ENCODE results near the gene VMP1. TPM values are rescaled to one million over a fixed set of nuclear protein-coding genes. Genes with fewer than 3 reads are reported as not detected.

The VMP1 gene
- total RNA-seq, 2 donors from 2014 or later, result 175 to 203 TPM

DNA sequence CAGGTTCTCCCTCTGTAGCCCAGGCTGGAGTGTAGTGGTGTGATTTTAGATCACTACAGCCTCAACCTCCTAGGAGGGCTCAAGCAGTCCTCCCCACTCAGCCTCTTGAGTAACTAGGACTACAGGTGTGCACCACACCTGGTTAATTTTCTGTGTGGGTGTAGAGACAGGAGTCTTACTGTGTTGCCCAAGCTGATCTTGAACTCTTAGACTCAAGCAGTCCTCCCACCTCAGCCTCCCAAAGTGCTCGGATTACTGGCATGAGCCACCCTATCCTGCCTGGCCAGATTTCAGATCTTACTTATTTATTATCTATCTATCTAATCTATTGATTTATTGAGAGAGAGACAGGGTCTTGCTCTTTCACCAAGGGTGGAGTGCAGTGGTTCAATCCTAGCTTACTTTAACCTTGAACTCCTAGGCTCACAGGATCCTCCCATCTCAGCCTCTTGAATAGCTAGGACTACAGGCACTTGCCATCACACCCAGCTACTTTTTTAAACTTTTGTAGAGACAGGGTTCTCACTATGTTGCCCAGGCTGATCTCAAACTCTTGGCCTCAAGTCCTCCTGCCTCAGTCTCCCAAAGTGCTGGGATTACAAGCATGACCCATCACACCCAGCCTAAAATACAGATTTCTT is 123.5 kb downstream of the VMP1 start:
- peaks cover 5% of the 10 kb centered on the region for H3K4me1 ChIP-seq (replicated peaks)
- DNase-seq (ENCODE audit: low spot score), result no peak
- H3K9me3 ChIP-seq, result no peaks in the 10 kb centered on the region
- H3K36me3 ChIP-seq, result no peaks in the 10 kb centered on the region
- TF ChIP-seq, protein P1, sequence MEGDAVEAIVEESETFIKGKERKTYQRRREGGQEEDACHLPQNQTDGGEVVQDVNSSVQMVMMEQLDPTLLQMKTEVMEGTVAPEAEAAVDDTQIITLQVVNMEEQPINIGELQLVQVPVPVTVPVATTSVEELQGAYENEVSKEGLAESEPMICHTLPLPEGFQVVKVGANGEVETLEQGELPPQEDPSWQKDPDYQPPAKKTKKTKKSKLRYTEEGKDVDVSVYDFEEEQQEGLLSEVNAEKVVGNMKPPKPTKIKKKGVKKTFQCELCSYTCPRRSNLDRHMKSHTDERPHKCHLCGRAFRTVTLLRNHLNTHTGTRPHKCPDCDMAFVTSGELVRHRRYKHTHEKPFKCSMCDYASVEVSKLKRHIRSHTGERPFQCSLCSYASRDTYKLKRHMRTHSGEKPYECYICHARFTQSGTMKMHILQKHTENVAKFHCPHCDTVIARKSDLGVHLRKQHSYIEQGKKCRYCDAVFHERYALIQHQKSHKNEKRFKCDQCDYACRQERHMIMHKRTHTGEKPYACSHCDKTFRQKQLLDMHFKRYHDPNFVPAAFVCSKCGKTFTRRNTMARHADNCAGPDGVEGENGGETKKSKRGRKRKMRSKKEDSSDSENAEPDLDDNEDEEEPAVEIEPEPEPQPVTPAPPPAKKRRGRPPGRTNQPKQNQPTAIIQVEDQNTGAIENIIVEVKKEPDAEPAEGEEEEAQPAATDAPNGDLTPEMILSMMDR (IDR thresholded peaks at IDR 0.05), result no peak
- TF ChIP-seq POLR2A (IDR thresholded peaks at IDR 0.05) (no peak), POLR2AphosphoS5 (IDR thresholded peaks at IDR 0.05) (no peak)
- no peak overlapping the region for H3K4me3 ChIP-seq
- intact Hi-C loops (cut with DNase I), result no loop called here
- WGBS, result 68% methylated on average over 1 of the region's 1 CpG
- H3K27ac ChIP-seq, result peak overlapping the region; percentile 74 to 77
- no peaks in the 10 kb centered on the region for H3K27me3 ChIP-seq (replicated peaks; ENCODE audit: insufficient read depth)

DNA sequence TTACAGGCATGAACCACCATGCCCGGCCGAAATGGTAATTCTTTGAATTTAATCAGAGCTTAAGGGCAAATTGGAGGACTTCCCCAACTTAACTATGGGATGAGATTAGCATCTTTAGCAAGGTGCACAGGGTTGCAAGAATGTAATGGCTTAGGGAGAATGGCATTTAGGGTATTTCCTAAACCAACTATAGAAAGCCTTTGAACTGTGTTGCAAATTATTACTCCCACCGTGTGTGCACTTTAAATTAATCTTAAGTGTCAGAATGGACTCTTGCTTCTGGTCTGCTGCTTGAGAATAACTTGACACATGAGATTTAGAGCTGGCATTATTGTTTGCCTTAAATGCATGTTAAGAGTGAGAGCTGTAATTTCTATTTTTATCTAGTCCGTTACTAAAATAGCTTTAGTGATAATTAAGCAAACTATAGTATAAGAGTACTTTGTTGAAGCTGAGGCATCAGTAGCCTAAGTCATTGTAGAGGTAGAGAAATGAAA is 125.5 kb downstream of the VMP1 start:
- no peaks in the 10 kb centered on the region for H3K9me3 ChIP-seq
- peaks cover 5% of the 10 kb centered on the region for H3K4me1 ChIP-seq (replicated peaks)
- intact Hi-C loops (cut with DNase I), result no loop called here
- 53% methylated on average over 4 of the region's 4 CpGs for WGBS
- no peak overlapping the region for H3K27ac ChIP-seq
- H3K4me3 ChIP-seq, result no peak overlapping the region
- TF ChIP-seq, protein P1 (IDR thresholded peaks at IDR 0.05), result no peak
- TF ChIP-seq POLR2A (IDR thresholded peaks at IDR 0.05) (no peak), POLR2AphosphoS5 (IDR thresholded peaks at IDR 0.05) (no peak)
- H3K27me3 ChIP-seq (replicated peaks; ENCODE audit: insufficient read depth), result no peaks in the 10 kb centered on the region
- H3K36me3 ChIP-seq, result no peaks in the 10 kb centered on the region
- no peak for DNase-seq (ENCODE audit: low spot score)

DNA sequence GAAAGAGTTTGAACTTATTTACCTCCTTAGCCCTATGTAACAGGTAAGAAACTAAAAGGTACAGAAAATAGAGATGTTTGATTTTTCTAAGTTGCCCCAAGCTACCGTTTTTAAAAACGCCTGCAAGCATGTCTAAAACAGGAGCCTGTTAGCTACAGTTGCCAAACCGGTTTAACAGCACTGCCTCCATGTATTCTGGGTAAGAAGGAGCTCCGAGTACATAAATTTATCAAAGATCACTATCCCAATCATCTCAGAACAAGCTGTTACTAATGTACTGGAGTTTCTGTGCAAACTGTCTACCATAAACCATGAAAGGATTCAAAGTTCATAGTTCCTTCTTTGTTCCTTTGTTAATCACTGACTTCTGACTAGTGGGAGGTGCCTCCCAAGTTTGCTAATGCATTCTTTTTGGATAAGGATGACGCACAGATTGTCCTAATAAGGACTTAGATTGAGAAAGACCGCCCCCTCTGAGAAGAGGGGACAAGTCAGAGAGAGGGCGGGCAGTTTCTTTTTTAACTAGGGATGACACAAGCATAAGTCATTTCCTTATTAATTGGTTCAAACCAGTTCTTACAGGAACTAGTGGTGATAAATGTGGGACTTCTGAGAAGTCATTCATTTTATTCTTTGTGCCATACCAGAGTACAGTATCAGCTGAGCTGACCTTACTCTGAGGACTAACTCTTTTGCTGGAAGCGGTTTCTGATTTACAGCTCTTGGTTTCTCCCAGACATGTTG is 130.0 kb downstream of the VMP1 start:
- Histone ChIP-seq H3K4me3 (peak overlapping the region; percentile 46 to 67), H3K36me3 (no peaks in the 10 kb centered on the region), H3K4me1 (replicated peaks) (no peaks in the 10 kb centered on the region), H3K27me3 (replicated peaks; ENCODE audit: insufficient read depth) (no peaks in the 10 kb centered on the region), H3K27ac (peak overlapping the region; percentile 96 to 99), H3K9me3 (no peaks in the 10 kb centered on the region)
- peak; percentile 92 for DNase-seq (ENCODE audit: low spot score)
- 1% methylated on average over 8 of the region's 8 CpGs for WGBS
- intact Hi-C loops (cut with DNase I), result loop anchor here (5.0 kb wide), 2 partner anchors 85 to 505 kb away; partner anchors contain the start of gene YPEL2
- TF ChIP-seq POLR2AphosphoS5 (IDR thresholded peaks at IDR 0.05) (peak; percentile 99), POLR2A (IDR thresholded peaks at IDR 0.05) (peak; percentile 82)
- TF ChIP-seq, protein P1 (IDR thresholded peaks at IDR 0.05), result peak in 2 of 4 experiments; percentile 6 to 26

DNA sequence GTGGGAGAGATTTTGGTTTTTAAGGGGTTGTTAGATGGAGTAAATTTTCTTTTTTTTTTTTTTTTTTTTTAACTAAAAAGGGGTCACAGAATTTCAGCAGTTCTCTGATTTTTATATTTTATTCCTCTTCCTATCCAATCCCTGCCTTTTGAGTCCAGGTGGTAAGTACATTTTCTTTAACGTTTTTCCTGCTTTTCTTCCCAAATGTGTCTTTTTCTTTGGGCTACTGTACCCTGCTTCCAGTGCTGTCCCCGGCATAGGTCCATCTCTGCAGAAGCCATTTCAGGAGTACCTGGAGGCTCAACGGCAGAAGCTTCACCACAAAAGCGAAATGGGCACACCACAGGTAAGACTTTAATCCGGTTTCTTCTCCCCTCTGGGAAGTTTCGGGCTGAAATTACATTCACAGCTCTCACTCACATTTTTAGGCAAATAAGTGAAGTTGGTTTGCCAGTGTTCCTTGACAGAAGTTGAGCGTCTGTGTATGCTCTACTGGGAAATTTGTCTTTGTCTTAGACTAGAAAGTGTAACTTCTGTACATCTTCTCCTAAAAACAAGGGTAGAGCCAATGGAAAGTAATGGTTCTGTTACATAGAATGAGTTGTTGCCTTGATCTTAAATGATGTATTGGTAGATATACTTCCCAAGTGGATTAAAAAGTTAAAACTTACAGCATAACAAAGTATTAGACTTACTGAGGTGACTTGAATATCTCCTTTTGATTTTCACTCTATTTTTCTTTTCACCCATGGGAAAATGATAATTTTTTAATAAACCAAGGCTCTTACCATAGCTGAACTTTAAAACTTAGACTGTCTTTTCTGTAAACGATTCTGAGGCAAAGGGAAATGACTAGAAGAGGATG is 130.8 kb downstream of the VMP1 start:
- DNase-seq (ENCODE audit: low spot score), result no peak
- Histone ChIP-seq H3K36me3 (no peaks in the 10 kb centered on the region), H3K4me1 (replicated peaks) (no peaks in the 10 kb centered on the region), H3K9me3 (no peaks in the 10 kb centered on the region), H3K27me3 (replicated peaks; ENCODE audit: insufficient read depth) (no peaks in the 10 kb centered on the region), H3K4me3 (peak overlapping the region; percentile 46 to 67), H3K27ac (peak overlapping the region; percentile 96 to 99)
- intact Hi-C loops (cut with DNase I), result loop anchor here (5.0 kb wide), 2 partner anchors 86 to 506 kb away; partner anchors contain the start of gene YPEL2
- no peak for TF ChIP-seq POLR2A (IDR thresholded peaks at IDR 0.05)
- peak; percentile 30 for TF ChIP-seq POLR2AphosphoS5 (IDR thresholded peaks at IDR 0.05)
- WGBS, result 2% methylated on average over 8 of the region's 8 CpGs
